ENCODE results near the gene MRAP2.
"Not testable (repeated sequence)": the region's sequence is repeated elsewhere in the genome, so short reads cannot be mapped to it uniquely, and the experiment has no call there.

MRAP2 gene

GRCh38 chr6:84119277-84119676, 85.7 kb downstream of the MRAP2 start:
- no peaks in the 10 kb centered on the region for H3K9me3 ChIP-seq (ENCODE audit: control insufficient read depth, low read length)
- no peak overlapping the region for H3K4me3 ChIP-seq (ENCODE audit: insufficient read depth, low read depth, low read length)
- no peaks in the 10 kb centered on the region for H3K36me3 ChIP-seq (ENCODE audit: control insufficient read depth, insufficient read depth, low read length)
- H3K4me1 ChIP-seq (ENCODE audit: control insufficient read depth, insufficient read depth, low read length), result no peaks in the 10 kb centered on the region
- H3K27ac ChIP-seq (ENCODE audit: insufficient read depth, low read depth, low read length, poor library complexity, severe bottlenecking), result no peak overlapping the region
- no peaks in the 10 kb centered on the region for H3K27me3 ChIP-seq (ENCODE audit: control insufficient read depth, insufficient read depth, low read length, poor library complexity, severe bottlenecking)

DNA sequence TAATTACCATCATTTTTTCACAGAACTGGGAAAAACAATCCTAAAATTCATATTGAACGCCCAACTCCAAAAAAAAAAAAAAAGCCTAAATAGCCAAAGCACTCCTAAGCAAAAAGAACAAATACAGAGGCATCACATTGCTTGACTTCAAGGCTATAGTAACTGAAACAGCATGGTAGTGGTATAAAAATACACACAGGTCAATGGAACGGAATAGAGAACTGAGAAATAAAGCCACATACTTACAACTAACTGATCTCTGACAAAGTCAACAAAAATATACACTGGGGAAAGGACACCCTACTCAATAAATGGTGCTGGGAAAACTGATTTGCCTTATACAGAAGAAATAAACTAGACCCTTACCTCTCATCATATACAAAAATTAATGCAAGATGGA, 89.6 kb downstream of the MRAP2 start:
- no peaks in the 10 kb centered on the region for H3K27me3 ChIP-seq (ENCODE audit: control insufficient read depth, insufficient read depth, low read length, poor library complexity, severe bottlenecking)
- 80 to 97% methylated on average over 2 of the region's 2 CpGs for WGBS, 2 experiments

DNA sequence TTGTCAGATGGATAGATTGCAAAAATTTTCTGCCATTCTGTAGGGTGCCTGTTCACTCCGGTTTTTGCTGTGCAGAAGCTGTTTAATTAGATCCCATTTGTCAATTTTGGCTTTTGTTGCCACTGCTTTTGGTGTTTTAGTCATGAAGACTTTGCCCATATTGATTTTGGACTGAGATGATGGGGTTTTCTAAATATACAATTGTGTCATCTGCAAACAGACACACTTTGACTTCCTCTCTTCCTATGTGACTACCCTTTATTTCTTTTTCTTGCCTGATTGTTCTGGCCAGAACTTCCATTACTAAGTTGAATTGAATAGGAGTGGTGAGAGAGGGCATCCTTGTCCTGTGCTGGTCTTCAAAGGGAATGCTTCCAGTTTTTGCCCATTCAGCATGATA, 96.0 kb downstream of the MRAP2 start:
- not testable (repeated sequence) for H3K4me3 ChIP-seq (ENCODE audit: insufficient read depth, low read depth, low read length); H3K27ac ChIP-seq (ENCODE audit: insufficient read depth, low read depth, low read length, poor library complexity, severe bottlenecking); H3K27me3 ChIP-seq (ENCODE audit: control insufficient read depth, insufficient read depth, low read length, poor library complexity, severe bottlenecking); H3K4me1 ChIP-seq (ENCODE audit: control insufficient read depth, insufficient read depth, low read length); H3K36me3 ChIP-seq (ENCODE audit: control insufficient read depth, insufficient read depth, low read length); H3K9me3 ChIP-seq (ENCODE audit: control insufficient read depth, low read length)
- WGBS, 2 experiments, result 90 to 97% methylated on average over 1 of the region's 1 CpG

More for the DNA sequence above, 89.6 kb downstream of the MRAP2 start:
- Histone ChIP-seq H3K4me3 (ENCODE audit: insufficient read depth, low read depth, low read length) (no peak overlapping the region), H3K9me3 (ENCODE audit: control insufficient read depth, low read length) (no peaks in the 10 kb centered on the region), H3K4me1 (ENCODE audit: control insufficient read depth, insufficient read depth, low read length) (no peaks in the 10 kb centered on the region), H3K36me3 (ENCODE audit: control insufficient read depth, insufficient read depth, low read length) (no peaks in the 10 kb centered on the region), H3K27ac (ENCODE audit: insufficient read depth, low read depth, low read length, poor library complexity, severe bottlenecking) (no peak overlapping the region)

GRCh38 chr6:84133385-84133784, 99.8 kb downstream of the MRAP2 start:
- H3K4me1 ChIP-seq (ENCODE audit: control insufficient read depth, insufficient read depth, low read length), result not testable (repeated sequence)
- 95 to 96% methylated on average over 9 of the region's 9 CpGs for WGBS, 2 experiments

DNA sequence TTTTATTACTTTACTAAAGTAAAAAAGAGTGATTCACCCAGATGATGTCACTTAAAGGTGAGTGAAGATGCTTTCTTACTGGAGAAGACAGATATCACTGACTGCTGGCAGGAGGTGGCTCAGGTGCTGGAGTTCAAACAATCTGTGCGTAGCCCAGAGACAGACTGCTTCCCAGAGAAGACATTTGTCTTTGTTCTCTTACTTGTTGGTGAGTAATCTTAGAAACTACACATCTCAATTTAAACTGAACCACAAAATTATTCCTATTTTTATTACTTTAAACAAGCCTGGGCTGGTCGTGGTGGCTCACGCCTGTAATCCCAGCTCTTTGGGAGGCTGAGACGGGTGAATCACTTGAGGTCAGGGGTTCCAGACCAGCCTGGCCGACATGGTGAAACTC, 101.7 kb downstream of the MRAP2 start:
- Histone ChIP-seq H3K36me3 (ENCODE audit: control insufficient read depth, insufficient read depth, low read length) (peaks cover 11% of the 10 kb centered on the region), H3K9me3 (ENCODE audit: control insufficient read depth, low read length) (no peaks in the 10 kb centered on the region), H3K4me1 (ENCODE audit: control insufficient read depth, insufficient read depth, low read length) (no peaks in the 10 kb centered on the region), H3K27ac (ENCODE audit: insufficient read depth, low read depth, low read length, poor library complexity, severe bottlenecking) (no peak overlapping the region), H3K27me3 (ENCODE audit: control insufficient read depth, insufficient read depth, low read length, poor library complexity, severe bottlenecking) (no peaks in the 10 kb centered on the region), H3K4me3 (ENCODE audit: insufficient read depth, low read depth, low read length) (no peak overlapping the region)
- WGBS, 2 experiments, result 88 to 94% methylated on average over 5 of the region's 5 CpGs

More at GRCh38 chr6:84133385-84133784, 99.8 kb downstream of the MRAP2 start:
- H3K4me3 ChIP-seq (ENCODE audit: insufficient read depth, low read depth, low read length); H3K27me3 ChIP-seq (ENCODE audit: control insufficient read depth, insufficient read depth, low read length, poor library complexity, severe bottlenecking); H3K27ac ChIP-seq (ENCODE audit: insufficient read depth, low read depth, low read length, poor library complexity, severe bottlenecking); H3K9me3 ChIP-seq (ENCODE audit: control insufficient read depth, low read length): not testable (repeated sequence)
- peaks cover 11% of the 10 kb centered on the region for H3K36me3 ChIP-seq (ENCODE audit: control insufficient read depth, insufficient read depth, low read length)

GRCh38 chr6:84136364-84137050, 102.9 kb downstream of the MRAP2 start:
- Histone ChIP-seq H3K9me3 (ENCODE audit: control insufficient read depth, low read length) (no peaks in the 10 kb centered on the region), H3K36me3 (ENCODE audit: control insufficient read depth, insufficient read depth, low read length) (peaks cover 11% of the 10 kb centered on the region), H3K4me1 (ENCODE audit: control insufficient read depth, insufficient read depth, low read length) (no peaks in the 10 kb centered on the region), H3K27ac (ENCODE audit: insufficient read depth, low read depth, low read length, poor library complexity, severe bottlenecking) (no peak overlapping the region), H3K27me3 (ENCODE audit: control insufficient read depth, insufficient read depth, low read length, poor library complexity, severe bottlenecking) (no peaks in the 10 kb centered on the region), H3K4me3 (ENCODE audit: insufficient read depth, low read depth, low read length) (no peak overlapping the region)
- WGBS, 2 experiments, result 97 to 98% methylated on average over 4 of the region's 4 CpGs

DNA sequence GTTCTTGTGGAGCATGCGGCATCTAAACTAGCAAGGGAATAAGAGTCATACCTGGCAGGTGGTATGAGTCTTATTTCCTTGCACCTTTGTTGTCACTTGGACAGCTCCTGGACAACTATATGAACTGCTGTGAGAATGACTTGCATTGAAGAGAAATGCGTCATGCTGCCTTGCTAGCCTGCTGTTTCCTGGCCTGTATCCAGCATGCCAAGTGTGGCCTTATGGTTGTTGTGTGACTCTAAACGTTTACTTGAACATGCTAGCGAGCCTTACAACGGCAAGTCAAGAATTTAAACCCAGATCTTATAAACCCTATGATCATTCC, 103.4 kb downstream of the MRAP2 start:
- H3K27ac ChIP-seq (ENCODE audit: insufficient read depth, low read depth, low read length, poor library complexity, severe bottlenecking), result no peak overlapping the region
- no peak overlapping the region for H3K4me3 ChIP-seq (ENCODE audit: insufficient read depth, low read depth, low read length)
- H3K36me3 ChIP-seq (ENCODE audit: control insufficient read depth, insufficient read depth, low read length), result peaks cover 11% of the 10 kb centered on the region
- H3K4me1 ChIP-seq (ENCODE audit: control insufficient read depth, insufficient read depth, low read length), result no peaks in the 10 kb centered on the region
- 92 to 97% methylated on average over 5 of the region's 5 CpGs for WGBS, 2 experiments
- no peaks in the 10 kb centered on the region for H3K9me3 ChIP-seq (ENCODE audit: control insufficient read depth, low read length)
- no peaks in the 10 kb centered on the region for H3K27me3 ChIP-seq (ENCODE audit: control insufficient read depth, insufficient read depth, low read length, poor library complexity, severe bottlenecking)

DNA sequence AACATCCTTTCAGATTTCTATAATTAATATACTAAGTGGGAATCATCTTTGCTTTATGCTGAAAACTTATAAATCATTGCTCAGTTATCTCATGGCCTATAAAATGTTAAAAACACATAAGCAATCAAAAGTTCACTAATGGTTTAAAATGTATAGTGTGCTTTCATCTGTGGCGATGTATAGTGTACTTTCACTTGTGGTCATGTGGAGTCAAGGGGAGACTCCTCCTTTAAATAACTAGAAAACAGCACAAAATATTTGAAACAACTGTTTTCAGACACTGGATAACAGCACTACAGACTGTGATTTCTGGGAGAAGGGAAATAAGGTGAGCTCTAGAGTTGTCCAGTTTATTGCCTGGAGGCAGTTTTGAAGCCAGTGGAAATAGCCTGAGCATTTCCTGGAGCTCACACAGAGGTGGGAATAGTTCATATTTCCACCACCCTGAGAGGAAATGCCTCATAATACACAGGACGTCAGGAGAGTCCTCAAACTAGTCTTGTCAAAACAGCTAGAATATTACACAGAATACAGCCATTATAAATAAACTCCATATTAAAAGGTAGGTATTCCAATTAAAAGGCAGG, 104.5 kb downstream of the MRAP2 start:
- H3K36me3 ChIP-seq (ENCODE audit: control insufficient read depth, insufficient read depth, low read length), result peaks cover 11% of the 10 kb centered on the region
- no peak overlapping the region for H3K4me3 ChIP-seq (ENCODE audit: insufficient read depth, low read depth, low read length)
- no peak overlapping the region for H3K27ac ChIP-seq (ENCODE audit: insufficient read depth, low read depth, low read length, poor library complexity, severe bottlenecking)
- no peaks in the 10 kb centered on the region for H3K4me1 ChIP-seq (ENCODE audit: control insufficient read depth, insufficient read depth, low read length)
- WGBS, 2 experiments, result 86 to 100% methylated on average over 1 of the region's 2 CpGs
- H3K9me3 ChIP-seq (ENCODE audit: control insufficient read depth, low read length), result no peaks in the 10 kb centered on the region
- no peaks in the 10 kb centered on the region for H3K27me3 ChIP-seq (ENCODE audit: control insufficient read depth, insufficient read depth, low read length, poor library complexity, severe bottlenecking)

DNA sequence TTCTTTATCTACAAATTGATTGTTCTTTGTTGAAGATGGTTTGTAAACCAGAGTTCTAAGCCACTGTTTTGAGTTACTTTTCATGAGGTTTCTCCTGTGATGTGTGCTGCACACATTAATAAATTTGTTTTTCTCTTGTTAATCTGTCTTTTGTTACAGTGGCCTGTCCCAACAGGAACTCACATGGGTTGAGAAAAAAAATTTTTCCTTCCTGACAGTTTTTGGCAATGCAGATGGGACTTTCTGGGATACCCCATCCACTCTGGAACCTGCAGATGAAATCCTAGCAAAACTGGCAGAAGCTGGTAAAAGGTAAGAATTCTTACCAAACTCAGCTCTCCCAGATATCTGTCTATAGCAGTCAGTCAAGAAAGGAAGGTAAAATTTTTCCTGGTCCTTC, 105.7 kb downstream of the MRAP2 start:
- Histone ChIP-seq H3K27ac (ENCODE audit: insufficient read depth, low read depth, low read length, poor library complexity, severe bottlenecking) (no peak overlapping the region), H3K4me1 (ENCODE audit: control insufficient read depth, insufficient read depth, low read length) (no peaks in the 10 kb centered on the region), H3K36me3 (ENCODE audit: control insufficient read depth, insufficient read depth, low read length) (peaks cover 4% of the 10 kb centered on the region), H3K4me3 (ENCODE audit: insufficient read depth, low read depth, low read length) (no peak overlapping the region), H3K27me3 (ENCODE audit: control insufficient read depth, insufficient read depth, low read length, poor library complexity, severe bottlenecking) (no peaks in the 10 kb centered on the region), H3K9me3 (ENCODE audit: control insufficient read depth, low read length) (no peaks in the 10 kb centered on the region)

Measured in ectodermal cell (in vitro differentiated cells).